SKM-1 treated with dmso at 0.1 percent for 144 hours (cell line): ENCODE results near the gene PCBP2.
A peak's percentile ranks its signal among the peaks of the same experiment; 100 is the strongest.
"Not testable (repeated sequence)": the region's sequence is repeated elsewhere in the genome, so short reads cannot be mapped to it uniquely, and the experiment has no call there.

Experiments used
- DNase-seq: peaks from one replicate; lab custom pipeline; 2025; ENCODE audit not compliant: unreplicated experiment; lab: John Stamatoyannopoulos, UW

Gene PCBP2

GRCh38 chr12:53441040-53441833, 10.7 kb upstream of the PCBP2 start, which contains the start of gene PRR13:
Gene PRR13, plus strand, starts transcription at chr12:53441734. Its CDS starts 981 bp downstream, at chr12:53442715.
- peak; percentile 84 for DNase-seq

DNA sequence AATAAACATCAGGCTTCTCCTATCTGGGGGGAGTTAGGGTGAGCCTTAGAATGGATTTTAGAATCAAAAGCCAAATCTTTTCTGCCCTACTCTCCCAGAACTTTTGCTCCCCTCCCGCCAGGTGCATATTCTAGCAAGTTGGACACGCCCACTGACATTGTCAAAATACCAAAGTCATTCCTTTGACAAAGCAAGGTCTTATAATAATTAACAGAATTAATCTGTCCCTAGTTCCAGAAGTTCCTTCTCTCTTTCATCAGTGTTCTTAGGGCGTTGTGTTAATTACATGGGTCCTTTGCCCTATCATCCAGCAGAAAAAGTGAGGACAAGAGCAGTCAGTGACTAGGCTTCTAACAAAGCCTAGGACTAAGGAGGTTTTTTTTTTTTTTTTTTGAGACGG, 7.9 kb upstream of the PCBP2 start:
- no peak for DNase-seq

DNA sequence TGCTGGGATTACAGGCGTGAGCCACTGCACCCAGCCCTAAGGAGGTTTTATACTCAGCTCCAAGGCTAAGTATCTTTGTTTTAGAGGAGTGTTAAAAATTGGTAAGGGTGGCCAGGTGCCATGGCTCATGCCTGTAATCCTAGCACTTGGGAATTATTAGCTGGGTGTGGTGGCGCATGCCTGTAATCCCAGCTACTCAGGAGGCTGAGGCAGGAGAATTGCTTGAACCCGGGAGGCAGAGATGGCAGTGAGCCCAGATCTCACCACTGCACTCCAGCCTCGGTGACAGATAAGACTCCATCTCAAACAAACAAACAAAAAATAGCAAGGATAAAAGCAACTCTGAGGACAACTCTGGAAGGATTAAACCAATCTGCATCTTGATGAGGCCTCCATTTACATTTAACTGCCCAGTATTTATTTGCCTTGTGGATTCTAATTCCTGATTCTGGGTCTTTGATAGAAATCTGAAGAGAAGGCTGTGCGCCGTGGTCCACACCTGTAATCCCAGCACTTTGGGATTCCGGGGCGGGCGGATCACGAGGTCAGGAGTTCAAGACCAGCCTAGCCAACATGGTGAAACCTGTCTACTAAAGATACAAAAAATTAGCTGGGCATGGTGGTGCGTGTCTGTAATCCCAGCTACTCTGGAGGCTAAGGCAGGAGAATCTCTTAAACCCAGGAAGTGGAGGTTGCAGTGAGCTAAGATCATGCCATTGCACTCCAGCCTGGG, 7.1 kb upstream of the PCBP2 start:
- not testable (repeated sequence) for DNase-seq

GRCh38 chr12:53450936-53451335, 966 bp upstream of the PCBP2 start:
- no peak for DNase-seq

DNA sequence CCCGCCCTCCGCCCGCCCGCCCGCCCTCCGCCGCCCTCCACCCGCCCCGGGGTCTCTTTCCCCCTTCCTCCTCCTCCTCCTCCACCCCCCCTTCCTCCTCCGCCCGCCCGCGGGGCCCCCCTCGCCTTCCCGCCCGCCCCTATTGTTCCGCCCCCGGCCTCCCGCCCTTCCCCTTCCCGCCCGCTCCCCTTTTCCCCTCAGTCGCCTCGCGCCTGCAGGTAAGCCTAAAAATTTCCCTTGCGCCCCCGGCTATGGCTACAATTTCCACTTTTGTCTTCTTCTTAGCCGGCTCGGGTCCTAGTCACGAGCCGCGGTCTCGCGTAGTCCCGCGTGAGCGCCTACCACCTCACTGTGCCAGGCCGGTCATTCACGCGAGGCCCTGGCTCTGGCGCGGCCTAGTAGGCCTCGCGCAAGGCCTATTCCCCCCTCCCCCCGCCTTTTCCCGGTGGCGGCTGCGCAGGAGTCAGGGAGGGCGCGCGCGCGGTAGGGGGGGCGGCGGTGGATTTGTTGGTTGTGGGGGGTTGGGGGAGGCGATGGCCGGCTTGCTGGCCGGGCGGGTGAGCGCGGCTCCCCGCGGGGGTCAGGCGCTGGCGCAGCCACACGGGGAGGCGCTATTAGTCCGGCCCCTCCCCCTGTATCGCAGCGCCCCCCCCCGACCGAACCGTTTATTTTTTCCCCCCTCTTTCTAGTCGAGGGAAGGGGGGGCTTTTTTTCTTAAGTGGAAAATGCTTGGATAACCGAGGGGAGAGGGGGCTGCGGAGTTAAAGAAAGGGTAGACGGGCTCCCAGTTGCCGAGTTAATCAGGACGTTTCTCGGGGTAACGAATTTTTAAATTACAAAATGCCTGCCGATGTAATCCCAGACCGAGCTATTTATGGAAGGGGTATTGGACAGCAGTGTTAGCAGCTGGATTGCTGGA, 516 bp downstream of the PCBP2 start:
- no peak for DNase-seq

GRCh38 chr12:53453953-53454640, 2.2 kb downstream of the PCBP2 start:
- DNase-seq, result no peak

GRCh38 chr12:53454707-53455106, 2.8 kb downstream of the PCBP2 start:
- no peak for DNase-seq

DNA sequence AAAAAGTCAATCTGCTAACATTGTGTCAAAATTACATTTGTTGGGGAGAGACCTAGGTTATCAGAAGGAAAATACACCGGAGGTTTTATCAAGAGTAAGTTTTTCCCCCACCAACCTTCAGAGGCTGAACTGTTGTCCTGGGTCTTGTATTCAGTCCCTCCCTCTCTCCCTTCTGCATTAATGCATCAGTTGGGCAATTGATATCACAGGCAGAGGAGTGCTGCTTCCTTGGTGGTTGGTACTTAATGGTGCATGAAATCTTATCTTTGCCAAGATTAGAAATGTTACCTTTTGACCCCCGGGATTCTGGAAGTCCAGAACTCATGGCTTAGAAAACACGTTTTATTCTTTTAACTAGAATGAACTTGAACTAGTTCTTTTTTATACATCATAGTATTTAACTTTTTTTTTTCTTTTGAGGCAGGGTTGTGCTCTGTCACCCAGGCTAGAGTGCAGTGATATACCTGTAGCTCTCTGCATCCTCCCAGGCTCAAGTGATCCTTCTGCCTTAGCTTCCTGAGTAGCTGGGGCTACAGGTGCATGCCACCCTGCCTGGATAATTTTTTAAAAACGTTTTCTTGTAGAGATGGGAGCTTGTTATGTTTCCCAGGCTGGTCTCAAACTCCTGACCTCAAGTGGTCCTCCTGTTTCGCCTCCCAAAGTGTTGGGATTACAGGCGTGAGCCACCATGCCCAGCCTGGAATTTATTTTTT, 4.9 kb downstream of the PCBP2 start:
- DNase-seq, result no peak

DNA sequence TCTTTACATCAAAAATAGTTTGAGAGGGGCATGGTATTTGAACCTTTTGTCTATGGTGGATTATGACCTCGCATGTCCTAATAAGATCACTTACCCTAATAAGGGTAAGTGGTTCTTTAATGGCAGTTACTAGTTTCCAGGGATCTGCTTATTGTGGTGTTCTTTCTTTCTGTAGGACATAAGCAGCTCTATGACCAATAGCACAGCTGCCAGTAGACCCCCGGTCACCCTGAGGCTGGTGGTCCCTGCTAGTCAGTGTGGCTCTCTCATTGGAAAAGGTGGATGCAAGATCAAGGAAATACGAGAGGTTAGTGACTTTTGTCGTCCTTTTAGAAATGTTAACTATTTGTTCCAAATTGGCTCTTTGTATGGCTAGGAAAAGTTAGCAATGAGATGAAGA, 7.2 kb downstream of the PCBP2 start:
- no peak for DNase-seq

DNA sequence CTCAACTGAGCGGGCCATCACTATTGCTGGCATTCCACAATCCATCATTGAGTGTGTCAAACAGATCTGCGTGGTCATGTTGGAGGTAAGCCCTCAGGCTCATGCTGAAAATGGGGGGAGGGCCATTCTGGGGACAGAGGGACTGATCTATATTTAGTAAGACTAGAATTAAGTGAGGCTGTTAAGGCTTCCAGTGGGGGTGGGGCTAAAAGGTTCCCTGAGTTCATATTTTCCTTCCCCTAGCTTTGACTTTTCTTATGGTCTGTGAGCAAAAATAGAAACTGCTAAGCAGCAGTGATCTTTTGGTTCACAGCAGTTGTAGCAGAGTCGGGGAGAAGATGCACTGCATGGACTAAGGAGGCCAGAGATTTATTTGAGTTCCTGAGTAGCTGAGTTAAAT, 9.2 kb downstream of the PCBP2 start:
- DNase-seq, result no peak

DNA sequence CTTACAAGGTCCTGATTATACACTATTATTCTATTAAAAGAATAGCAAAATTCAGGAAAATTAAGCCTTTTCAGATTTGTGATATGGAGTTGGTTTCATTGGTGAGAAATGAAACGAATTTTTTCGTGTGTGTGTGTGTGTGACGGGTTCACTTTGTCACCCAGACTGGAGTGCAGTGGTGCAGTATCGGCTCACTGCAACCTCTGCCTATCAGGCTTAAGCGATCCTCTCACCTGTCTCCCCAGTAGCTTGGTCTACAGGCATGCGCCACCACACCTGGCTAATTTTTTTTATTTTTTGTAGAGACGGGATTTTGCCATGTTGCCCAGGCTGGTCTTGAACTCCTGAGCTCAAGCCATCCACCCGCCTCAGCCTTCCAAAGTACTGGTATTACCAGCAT, 9.7 kb downstream of the PCBP2 start:
- no peak for DNase-seq

DNA sequence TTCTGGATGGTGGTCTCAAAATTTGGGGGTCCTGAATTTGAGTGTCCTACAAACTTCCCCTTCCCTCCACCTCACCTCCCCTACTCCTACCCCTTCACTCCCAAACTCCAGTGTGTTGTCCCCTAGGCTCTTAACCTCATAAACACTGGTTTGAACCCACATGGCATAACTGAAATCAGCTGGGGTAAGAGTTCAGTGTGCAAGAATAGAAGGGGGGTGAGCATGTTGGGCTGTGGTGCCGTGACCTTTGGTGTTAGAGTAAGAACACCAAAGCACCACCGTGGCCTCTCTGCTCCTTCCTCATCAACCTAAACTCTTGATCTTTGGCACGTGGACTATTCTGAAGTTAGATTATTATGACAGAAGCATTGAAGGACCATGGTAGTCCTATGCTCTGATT, 11.0 kb downstream of the PCBP2 start:
- no peak for DNase-seq

- DNase-seq, result no peak
These were observed 12.1 kb downstream of the PCBP2 start for GRCh38 chr12:53463802-53464560.

- no peak for DNase-seq
These were observed 12.9 kb downstream of the PCBP2 start for GRCh38 chr12:53464685-53465418.

DNA sequence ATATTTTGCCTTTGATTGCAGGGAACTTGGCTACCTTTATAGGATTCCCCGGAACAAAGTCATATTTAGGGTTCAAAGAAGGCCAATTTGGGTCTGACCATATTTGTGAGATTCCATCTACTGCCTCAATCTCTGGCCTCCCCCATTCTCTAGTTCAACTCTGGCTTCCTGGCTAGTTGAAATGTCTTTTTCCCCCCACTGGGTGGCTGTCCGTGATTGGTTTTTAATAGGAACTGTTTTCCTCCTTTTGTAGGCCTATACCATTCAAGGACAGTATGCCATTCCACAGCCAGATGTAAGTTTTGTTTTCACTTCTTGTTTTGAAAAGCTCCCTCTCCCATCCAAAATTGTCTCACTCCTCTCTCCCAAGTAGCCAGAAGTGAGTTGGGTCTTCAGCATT, 13.8 kb downstream of the PCBP2 start:
- DNase-seq, result no peak

GRCh38 chr12:53466640-53467039, 14.7 kb downstream of the PCBP2 start:
- no peak for DNase-seq

GRCh38 chr12:53467082-53467481, 15.2 kb downstream of the PCBP2 start:
- no peak for DNase-seq

DNA sequence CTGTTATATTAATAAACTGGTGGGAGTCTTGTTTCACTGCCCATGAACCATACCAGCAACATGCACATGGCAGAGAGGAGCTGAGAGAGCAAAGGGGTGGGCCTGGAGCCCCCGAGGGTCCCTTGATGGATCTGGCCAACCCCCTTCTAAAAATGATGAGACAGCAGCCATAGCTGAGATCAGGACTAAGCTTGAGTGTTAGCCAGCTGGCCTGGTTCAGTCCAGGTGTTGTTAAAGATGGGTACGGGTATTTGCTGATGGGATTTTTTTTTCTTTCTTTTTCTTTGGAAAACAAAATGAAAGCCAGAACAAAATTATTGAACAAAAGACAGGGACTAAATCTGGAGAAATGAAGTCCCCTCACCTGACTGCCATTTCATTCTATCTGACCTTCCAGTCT, 16.0 kb downstream of the PCBP2 start:
- DNase-seq, result no peak

- no peak for DNase-seq
These were observed 16.4 kb downstream of the PCBP2 start for GRCh38 chr12:53468282-53468681.
